CD1c-positive myeloid dendritic cell (primary cell): ENCODE measurements around the gene LRRC56.

Source experiments
- DNase-seq: peaks from one replicate; pipeline ENCODE4 v3.0.0-alpha.2; 2016; ENCODE audit errors: extremely low spot score

The LRRC56 gene

GRCh38 chr11:540583-541432 is 3.5 kb downstream of the LRRC56 start:
- DNase-seq = no peak

- no peak for DNase-seq
These were observed 4.1 kb downstream of the LRRC56 start for GRCh38 chr11:541433-541885.

DNA sequence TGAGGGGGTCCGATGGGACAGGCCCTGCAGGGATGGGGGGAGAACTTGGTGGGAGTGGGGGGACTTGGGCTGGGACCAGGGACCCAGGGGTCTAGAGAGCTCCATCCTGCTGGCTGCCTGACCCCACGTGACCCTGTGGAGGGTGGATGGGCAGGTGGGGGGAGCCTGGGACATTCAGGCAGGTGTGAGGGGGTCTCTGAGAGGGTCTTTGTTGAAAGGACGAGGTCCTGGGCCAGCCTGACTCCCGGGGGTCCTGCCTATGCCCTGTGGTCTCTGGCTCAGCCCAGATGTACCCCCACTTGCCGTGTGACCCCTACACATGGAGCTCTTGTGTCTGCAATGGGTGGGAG is 7.5 kb downstream of the LRRC56 start:
- DNase-seq = no peak

DNA sequence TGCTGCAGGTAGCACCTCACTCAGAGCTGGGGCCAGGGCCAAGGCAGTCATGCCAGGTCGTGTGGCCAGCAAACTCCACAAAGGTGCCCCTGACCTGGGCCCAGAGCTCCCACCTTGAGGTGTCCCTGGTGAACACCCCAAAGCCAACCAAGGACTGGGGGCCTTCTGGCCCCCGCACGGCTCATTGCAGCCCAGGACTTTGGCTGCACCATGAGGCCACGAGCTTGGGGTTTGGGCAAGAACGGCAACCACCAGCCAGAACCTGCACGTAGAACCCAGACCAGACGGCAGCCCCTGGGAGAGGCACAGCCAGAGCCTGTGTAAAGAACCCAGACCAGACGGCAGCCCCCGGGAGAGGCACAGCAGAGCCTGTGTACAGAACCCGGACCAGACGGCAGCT is 7.8 kb downstream of the LRRC56 start:
- no peak for DNase-seq

DNA sequence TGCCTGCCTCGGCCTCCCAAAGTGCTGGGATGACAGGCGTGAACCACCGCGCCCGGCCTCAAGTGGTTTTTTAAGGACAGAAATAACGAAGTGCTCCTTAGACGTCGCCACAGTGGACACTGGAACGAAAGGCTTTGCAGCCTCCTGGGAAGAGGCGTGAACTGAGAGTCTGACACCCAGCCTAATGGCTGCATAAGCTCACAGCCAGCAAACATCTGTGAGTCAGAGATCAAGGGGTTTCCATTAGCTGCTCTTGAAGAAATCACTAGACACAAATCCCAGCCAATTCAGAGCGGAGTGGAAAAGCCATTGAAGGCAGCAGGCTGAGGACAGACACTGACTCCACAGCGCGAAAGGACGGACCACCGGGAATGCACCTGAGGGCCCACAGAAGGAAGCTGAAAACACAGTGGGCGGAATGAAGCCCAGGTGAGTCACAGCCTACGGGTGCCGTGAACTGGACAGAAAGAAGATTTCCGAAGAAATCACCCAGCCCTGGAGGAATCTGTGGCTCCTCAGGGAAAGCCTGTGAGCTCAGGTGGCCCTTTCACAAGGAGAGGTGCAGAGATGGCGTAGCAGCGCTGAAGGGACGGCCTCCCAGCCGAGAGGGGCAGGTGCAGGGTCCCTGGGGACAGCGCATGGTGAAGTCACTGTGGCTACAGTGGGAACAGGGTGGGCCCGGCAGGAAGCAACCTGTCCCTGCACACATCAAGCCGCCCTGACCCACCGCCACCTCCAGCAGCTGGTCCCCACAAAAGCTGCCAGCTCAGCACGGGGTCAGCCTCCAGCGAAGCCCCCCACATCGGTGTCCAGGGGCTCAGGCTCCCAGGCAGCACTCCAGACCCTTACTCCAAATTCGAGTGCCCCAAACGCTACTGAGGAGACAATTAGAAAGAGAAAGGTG is 11.6 kb downstream of the LRRC56 start:
- DNase-seq = no peak

DNA sequence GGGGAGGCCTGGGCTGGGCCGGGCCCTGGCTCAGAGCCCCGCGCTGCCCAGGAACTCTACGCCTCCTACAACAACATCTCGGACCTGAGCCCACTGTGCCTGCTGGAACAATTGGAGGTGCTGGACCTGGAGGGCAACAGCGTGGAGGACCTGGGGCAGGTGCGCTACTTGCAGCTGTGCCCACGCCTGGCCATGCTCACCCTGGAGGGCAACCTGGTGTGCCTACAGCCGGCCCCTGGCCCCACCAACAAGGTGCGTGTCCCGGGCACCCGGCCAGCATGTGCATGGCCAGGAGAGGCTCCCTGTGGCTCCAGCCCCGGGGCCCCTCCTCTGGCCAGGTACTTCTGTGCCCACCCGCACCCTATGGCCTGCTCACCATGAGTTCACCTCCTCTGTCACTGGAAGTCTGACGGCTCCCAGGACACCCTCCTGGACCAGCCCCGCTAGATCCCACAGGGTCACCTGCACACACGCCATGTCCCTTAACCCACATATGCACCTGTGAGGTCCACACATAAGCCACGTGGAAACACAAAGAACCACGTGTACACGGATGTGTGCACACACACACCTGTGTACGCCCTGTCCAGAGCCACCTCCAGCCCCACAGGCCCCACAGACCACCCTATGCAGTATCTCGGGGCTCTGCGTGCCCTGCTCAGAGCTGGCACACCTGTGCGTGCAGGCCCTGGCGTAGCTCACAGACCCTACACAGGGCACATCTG is 12.9 kb downstream of the LRRC56 start:
- DNase-seq = no peak

DNA sequence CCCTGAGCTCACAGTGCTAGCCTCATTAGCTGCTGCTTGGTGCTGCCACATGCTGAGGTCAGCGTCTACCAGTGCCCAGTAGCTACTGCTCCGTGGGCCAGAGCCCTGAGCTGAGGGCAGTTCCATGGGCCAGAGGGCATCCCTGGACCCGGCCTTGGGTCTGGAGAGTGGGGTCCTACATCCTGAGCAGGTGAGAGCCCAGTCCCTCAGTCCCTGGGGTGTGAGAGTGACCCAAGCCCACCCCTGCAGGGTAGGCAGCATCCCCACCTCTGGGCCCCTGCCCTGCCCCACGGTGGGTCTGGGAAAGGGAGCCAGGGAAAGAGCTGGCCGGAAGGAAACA is 13.4 kb downstream of the LRRC56 start:
- DNase-seq = no peak

GRCh38 chr11:551131-551530 is 13.8 kb downstream of the LRRC56 start:
- no peak for DNase-seq

- DNase-seq = no peak
These were observed 14.3 kb downstream of the LRRC56 start for GRCh38 chr11:551596-551995.

DNA sequence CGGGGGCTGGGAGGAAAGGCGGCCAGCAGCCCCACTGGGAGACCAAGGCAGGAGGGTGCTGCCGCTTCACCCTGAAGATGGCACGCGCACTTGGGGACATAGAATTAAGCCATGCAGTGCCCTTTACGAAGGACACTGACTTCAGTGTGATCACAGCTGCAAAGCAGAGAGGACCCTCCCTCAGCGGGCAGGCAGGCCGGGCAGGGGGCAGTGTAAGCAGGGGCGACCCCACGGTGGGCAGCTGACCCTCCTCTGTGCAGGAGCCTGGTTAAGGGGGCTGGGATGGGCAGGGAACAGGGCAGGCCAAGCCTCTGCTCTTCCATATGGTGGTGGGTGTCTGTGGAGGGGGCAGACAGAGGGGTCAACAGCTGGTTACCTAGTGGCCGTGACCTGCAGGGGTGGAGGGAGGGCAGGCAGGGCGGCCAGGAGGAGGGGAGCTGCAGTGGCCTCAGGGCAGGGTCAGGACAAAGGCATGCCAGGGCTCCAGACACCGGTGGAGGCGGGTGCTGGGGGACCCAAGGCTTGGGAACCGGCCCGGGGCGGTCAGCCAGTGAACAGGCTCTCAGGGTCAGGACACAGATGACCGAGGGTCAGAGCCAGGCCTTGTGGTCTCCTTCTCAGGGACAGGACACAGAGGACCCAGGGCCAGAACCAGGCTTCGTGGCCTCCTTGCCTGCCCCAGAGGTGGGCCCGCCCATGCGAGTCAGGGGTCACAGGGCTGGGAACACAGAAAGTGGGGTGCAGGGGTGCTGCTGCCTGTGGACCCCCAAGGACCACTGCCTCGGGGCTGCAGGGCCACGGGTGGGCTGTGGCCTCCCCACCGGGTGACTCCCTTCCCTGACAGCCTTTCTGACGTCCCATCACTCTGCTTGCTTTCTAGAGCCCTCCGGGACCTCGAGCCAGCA is 16.0 kb downstream of the LRRC56 start:
- DNase-seq = no peak

DNA sequence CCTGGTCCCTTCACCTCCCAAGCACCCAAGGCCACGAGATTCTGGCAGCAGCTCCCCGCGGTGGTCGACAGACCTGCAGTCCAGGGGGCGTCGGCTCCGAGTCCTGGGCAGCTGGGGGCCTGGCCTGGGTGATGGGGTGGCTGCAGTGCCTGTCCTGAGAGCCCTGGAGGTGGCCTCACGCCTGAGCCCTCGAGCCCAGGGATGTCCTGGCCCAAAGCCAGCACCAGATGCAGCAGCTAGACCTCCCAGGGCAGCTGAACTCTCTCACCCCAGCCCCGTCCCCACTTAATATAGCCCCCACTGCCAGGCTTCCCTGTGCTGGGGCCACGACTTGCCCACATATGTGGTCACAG is 16.6 kb downstream of the LRRC56 start:
- no peak for DNase-seq

GRCh38 chr11:554428-555226 is 17.3 kb downstream of the LRRC56 start:
- peak; percentile 76 for DNase-seq

GRCh38 chr11:555227-555779 is 18.0 kb downstream of the LRRC56 start:
- DNase-seq = no peak

DNA sequence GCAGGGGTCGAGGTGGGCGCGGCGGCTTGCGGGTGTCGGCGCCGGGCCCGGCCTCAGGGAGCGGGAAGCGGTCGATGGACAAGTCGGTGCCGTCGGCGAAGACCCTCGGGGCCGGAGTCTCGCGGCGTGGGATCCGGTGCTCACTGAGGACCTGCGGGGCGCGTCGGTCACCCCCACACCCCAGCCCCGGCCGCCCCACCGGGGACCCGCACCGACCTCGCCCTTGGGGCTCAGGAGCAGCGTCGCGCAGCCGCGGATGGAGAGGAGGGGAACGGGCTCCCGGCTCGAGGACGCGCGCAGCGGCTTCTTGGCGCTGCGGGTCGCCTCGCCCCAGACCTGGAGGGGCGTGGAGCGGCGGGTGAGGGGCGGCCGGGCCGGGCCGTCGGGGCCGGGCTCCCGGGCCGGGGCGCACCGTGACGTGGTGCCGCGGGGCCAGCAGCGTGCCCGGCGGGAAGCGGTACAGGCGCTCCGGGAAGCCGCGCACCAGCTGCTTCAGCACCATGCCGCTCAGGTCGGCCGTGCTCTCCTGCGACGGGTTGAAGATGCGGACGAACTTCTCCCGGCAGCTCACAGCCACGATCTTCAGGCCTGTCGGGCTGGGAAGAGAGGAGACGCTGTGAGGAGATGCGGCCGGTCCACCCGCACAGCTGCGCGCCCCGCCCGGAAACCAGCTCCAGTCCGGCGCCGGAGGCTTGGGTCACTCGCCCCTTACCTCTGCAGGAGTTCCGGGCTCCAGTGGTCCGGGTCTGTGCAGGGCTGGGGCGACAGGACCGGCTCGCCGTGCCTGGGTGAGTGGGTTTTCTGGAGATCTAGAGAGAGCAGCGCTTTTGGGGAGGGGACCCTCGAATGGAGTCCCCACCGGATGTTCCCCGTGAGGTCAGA is 18.7 kb downstream of the LRRC56 start:
- peak; percentile 7 for DNase-seq

DNA sequence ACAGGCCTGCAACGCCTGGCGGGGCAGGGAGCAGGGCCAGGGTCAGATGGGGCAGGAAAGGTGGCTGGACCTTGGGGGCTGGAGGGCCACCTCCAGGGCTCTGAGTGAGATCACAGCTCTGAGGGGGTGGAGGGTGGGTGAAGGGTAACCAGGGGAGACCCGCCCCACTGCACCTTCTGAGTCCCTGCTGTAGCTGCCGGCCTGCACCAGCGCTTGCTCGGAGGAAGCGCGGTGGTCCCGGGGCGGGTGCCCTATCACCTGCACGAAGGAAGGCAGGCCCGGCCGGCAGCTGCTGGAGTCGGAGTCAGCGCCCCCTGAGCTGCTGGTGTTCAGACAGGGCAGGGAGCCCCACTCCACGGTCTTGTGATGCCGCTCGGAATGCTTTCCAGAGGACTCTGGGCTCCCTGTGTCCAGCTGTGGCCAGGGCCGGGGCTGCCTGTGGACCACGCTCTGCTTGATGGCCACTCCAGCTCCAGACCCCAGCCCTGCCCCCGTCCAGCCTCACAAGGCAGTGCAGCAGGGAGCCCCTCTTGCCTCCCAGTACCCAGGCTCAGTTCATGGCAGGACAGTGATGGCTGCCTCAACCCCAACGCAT is 19.4 kb downstream of the LRRC56 start:
- DNase-seq = no peak

DNA sequence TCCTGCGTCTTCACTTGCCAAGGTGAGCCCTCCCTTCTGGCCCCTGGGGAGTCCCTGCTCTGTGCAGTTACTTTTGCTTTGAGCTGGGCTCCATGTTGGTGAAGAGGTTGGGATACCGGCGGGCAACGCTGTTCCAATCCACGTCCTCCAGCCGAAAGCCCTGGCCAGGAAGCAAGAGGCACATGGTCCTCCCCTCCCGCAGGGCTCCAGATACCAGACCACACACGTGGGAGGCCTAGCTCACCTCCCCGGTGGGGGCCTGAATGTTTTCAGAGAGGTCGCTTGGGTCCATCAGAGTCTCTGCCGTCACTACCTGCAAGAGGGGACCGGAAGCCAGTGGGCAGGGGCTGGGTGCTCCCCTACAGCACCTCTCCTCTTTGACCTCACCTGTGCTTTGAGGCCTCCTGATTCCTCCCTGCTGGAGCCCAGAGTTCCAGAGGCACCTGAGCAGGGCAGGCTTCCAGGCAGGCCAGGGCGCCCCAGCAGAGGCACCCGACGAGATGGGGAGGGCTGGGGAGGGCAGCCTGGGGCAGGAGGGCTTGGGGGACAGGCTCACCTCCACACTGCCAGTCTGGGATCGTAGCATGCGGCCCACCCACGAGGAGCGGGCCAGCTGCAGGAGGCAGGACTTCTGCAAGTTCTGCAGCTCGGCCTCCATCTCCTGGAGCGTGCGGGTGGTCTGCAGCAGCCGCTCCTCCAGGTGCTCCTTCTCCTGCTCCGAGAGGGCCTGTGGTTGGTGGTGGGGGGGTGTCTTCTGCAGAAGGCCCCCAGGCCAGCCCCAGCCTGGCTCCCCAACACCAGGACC is 20.2 kb downstream of the LRRC56 start:
- no peak for DNase-seq

DNA sequence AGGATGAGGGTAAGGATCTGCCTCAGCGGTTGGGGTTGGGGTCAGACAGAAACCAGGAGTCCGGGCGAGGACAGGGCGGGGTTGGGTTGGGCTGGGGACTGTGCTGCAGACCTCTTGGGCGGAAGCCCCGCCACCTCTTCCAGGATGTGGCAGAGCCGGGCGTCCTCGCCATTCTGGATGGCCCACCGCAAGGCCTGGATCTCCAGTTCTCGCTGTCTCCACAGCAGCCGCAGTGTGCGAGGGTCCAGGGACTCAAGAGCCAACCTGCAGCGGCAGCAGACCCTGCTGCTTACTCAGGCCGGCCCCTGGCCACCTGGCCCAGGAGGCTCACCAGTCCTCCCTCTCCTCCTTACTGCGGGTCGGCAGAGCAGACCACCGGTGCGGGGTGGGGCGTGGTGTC is 21.2 kb downstream of the LRRC56 start:
- no peak for DNase-seq

GRCh38 chr11:559020-559620 is 21.8 kb downstream of the LRRC56 start:
- DNase-seq = no peak
